ENCODE measurements around the gene HAGHL. TPM values are rescaled to one million over a fixed set of nuclear protein-coding genes. Genes with fewer than 3 reads are reported as not detected.

The HAGHL gene
- total and polyA plus RNA-seq, 2 experiments from 2014 or later, result 21.6 to 35.3 TPM

DNA sequence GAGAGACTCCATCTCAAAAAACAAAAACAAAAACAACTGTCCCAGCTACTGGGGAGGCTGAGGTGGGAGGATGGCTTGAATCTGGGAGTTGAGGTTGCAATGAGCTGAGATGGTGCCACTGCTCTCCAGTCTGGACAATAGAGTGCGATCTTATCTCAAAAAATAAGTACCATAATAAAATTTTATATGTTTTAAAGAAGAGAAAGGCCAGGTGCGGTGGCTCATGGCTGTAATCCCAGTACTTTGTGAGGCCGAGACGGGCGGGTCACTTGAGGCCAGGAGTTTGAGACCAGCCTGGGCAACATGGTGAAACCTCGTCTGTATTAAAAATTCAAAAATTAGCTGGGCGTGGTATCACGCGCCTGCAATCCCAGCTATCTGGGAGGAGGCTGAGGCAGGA lies 49.9 kb downstream of the HAGHL start (continued):
- TF ChIP-seq, protein P1, sequence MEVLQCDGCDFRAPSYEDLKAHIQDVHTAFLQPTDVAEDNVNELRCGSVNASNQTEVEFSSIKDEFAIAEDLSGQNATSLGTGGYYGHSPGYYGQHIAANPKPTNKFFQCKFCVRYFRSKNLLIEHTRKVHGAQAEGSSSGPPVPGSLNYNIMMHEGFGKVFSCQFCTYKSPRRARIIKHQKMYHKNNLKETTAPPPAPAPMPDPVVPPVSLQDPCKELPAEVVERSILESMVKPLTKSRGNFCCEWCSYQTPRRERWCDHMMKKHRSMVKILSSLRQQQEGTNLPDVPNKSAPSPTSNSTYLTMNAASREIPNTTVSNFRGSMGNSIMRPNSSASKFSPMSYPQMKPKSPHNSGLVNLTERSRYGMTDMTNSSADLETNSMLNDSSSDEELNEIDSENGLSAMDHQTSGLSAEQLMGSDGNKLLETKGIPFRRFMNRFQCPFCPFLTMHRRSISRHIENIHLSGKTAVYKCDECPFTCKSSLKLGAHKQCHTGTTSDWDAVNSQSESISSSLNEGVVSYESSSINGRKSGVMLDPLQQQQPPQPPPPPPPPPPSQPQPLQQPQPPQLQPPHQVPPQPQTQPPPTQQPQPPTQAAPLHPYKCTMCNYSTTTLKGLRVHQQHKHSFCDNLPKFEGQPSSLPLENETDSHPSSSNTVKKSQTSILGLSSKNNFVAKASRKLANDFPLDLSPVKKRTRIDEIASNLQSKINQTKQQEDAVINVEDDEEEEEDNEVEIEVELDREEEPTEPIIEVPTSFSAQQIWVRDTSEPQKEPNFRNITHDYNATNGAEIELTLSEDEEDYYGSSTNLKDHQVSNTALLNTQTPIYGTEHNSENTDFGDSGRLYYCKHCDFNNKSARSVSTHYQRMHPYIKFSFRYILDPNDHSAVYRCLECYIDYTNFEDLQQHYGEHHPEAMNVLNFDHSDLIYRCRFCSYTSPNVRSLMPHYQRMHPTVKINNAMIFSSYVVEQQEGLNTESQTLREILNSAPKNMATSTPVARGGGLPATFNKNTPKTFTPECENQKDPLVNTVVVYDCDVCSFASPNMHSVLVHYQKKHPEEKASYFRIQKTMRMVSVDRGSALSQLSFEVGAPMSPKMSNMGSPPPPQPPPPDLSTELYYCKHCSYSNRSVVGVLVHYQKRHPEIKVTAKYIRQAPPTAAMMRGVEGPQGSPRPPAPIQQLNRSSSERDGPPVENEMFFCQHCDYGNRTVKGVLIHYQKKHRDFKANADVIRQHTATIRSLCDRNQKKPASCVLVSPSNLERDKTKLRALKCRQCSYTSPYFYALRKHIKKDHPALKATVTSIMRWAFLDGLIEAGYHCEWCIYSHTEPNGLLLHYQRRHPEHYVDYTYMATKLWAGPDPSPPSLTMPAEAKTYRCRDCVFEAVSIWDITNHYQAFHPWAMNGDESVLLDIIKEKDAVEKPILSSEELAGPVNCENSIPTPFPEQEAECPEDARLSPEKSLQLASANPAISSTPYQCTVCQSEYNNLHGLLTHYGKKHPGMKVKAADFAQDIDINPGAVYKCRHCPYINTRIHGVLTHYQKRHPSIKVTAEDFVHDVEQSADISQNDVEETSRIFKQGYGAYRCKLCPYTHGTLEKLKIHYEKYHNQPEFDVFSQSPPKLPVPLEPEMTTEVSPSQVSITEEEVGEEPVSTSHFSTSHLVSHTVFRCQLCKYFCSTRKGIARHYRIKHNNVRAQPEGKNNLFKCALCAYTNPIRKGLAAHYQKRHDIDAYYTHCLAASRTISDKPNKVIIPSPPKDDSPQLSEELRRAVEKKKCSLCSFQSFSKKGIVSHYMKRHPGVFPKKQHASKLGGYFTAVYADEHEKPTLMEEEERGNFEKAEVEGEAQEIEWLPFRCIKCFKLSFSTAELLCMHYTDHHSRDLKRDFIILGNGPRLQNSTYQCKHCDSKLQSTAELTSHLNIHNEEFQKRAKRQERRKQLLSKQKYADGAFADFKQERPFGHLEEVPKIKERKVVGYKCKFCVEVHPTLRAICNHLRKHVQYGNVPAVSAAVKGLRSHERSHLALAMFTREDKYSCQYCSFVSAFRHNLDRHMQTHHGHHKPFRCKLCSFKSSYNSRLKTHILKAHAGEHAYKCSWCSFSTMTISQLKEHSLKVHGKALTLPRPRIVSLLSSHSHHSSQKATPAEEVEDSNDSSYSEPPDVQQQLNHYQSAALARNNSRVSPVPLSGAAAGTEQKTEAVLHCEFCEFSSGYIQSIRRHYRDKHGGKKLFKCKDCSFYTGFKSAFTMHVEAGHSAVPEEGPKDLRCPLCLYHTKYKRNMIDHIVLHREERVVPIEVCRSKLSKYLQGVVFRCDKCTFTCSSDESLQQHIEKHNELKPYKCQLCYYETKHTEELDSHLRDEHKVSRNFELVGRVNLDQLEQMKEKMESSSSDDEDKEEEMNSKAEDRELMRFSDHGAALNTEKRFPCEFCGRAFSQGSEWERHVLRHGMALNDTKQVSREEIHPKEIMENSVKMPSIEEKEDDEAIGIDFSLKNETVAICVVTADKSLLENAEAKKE (CRISPR knock-in tag; IDR thresholded peaks at IDR 0.05), result no peak

DNA sequence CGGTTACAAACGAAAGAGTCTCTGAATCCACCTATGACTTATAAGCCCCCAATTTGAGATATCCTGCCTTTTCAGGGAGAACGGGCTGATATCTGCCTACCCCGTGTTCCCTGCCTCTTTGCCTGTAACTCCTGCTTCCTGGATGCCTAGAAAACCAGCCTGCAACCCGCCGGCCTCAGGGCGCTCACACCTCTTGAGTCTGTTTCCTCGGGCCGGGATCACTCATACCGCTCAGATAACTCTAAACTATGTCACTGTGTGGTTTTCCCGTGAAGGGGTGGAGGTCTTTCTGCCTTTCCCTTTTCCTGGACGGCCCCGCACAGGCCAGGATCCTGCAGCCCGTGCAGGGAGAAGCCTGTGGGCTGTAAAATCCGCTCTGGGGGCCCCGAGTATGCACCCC lies 50.9 kb downstream of the HAGHL start:
- Mint-ChIP-seq H3K27ac (no peak overlapping the region), H3K4me3 (no peak overlapping the region), H3K27me3 (ENCODE audit: insufficient read depth, low read depth, poor library complexity) (peaks cover 10% of the 10 kb centered on the region), H3K9me3 (no peaks in the 10 kb centered on the region), H3K4me1 (no peaks in the 10 kb centered on the region), H3K36me3 (ENCODE audit: low read depth) (no peaks in the 10 kb centered on the region)
- Histone ChIP-seq H3K4me1 (ENCODE audit: insufficient read depth) (no peaks in the 10 kb centered on the region), H3K9me2 (ENCODE audit: insufficient read depth) (no peaks in the 10 kb centered on the region), H2AFZ (no peak overlapping the region), H3K27me3 (ENCODE audit: insufficient read depth) (no peaks in the 10 kb centered on the region), H3K36me3 (ENCODE audit: insufficient read depth) (no peaks in the 10 kb centered on the region), H3K79me2 (replicated peaks; ENCODE audit: insufficient read depth) (no peaks in the 10 kb centered on the region), H3F3A (replicated peaks; ENCODE audit: low read depth) (peaks cover 3% of the 10 kb centered on the region; the same call in 1 of the 2 replicates), H3K27ac (ENCODE audit: low read depth) (no peak overlapping the region), H3K4me3 (no peak overlapping the region), H3K4me2 (no peak overlapping the region), H4K20me1 (replicated peaks; ENCODE audit: insufficient read depth) (no peaks in the 10 kb centered on the region)
- ATAC-seq, result no peak
- no peak for DNase-seq (ENCODE audit: low spot score)
- no peak for TF ChIP-seq JUNB (IDR thresholded peaks at IDR 0.05; ENCODE audit: unreplicated experiment)
- no peak for TF ChIP-seq EZH2 (IDR thresholded peaks at IDR 0.05; ENCODE audit: low read depth, unreplicated experiment)
- TF ChIP-seq STAT1 (IDR thresholded peaks at IDR 0.05; ENCODE audit: unreplicated experiment), result no peak
- TF ChIP-seq EZH2phosphoT487 (IDR thresholded peaks at IDR 0.05; ENCODE audit: unreplicated experiment), result no peak
